GM19324 (cell line): ENCODE results near the gene MYOF.
"Not testable (repeated sequence)": the region's sequence is repeated elsewhere in the genome, so short reads cannot be mapped to it uniquely, and the experiment has no call there.

Source experiments
- ATAC-seq: cut with Tn5 transposase; IDR thresholded peaks from one replicate; pipeline ENCODE4 v1.9.1; 2021; ENCODE audit warnings: mild to moderate bottlenecking, moderate library complexity; ENCODE audit not compliant: unreplicated experiment, low FRiP score

Gene MYOF

GRCh38 chr10:93305122-93305521 lies 177.0 kb downstream of the MYOF start:
- no peak for ATAC-seq

DNA sequence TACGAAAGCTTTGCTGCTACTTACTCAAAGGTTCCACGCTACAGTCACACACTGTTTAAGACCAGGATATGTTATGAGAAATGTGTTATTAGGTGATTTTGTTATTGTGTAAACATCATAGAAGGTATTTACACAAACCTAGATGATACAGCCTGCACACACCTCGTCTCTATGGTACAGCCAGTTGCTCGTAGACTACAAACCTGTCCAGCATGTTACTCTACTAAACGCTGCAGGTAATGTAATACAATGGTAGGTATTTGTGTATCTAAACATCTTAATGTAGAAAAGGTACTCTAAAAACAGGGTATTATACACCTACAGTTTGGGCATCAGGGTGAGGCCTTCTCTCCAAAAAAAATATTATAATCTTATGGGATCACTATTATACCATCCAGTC lies 181.2 kb downstream of the MYOF start:
- ATAC-seq = no peak

DNA sequence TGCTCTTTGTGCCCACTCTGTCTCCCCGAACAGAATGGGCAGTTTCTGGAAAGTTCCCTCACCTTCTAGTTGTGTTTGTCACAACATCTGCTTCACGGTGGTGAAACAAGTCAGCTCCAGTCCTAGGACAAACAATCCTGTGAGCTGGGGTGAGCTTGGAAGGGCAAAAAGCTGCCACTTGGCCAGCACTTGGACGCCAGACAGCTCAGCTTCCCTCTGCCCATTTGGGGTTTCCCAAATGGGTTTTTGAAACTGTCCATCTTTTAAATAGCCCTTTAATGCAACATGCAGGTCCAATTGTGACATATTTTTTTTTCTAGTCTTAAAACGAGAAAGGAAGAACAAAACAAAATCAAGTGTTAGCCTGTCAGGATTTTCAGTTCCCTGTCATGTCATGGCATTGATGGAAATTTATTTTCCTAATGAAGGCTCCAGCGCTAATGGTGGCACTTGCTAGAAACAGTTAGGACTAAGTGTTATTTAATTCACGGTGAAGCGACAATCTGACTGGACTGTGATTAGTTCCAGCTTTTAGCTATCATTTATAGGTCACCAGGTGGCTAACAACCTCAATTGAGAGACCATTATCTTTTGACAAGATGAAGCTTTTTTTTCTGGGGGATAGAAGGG lies 181.7 kb downstream of the MYOF start:
- no peak for ATAC-seq

- ATAC-seq = no peak
Observed at GRCh38 chr10:93299606-93300287, 182.4 kb downstream of the MYOF start.

DNA sequence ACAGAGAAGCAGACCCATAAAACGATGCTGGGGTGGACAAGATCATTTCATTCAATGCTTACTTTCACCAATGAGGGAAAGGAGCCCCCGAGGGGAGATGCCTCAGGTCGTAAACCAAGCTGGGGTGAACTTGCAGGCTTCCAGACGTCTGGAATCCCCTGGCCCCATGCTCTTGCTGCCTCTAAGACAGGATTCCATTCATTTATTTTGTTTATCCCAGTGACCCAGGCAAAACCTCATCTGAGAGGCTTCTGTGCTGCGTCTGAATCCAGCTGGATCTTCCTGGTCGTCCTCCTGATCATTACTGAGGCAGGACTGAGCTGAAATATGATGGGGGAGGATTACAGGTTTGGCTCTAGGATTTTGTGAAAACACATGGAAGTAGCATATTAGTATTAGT lies 182.9 kb downstream of the MYOF start:
- no peak for ATAC-seq

DNA sequence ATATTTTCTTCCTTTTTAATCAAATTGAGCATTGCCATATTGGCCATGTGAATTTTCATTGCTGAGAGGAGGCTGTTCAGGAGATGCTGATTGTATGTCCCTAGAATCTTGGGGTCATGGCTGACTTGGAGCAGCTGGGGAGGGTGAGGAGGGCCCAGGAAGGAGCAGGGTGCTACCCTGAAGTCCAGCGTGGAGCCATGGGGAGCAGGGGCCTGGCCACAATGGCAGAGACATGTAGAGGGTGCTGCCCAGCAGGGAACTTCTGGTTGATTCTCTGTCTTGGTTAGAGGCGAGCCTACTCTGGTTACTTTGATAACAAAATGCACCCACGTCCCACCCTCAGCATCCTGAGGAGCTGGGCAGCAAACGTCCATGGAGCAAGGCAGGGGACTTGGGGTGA lies 186.0 kb downstream of the MYOF start:
- ATAC-seq = no peak

DNA sequence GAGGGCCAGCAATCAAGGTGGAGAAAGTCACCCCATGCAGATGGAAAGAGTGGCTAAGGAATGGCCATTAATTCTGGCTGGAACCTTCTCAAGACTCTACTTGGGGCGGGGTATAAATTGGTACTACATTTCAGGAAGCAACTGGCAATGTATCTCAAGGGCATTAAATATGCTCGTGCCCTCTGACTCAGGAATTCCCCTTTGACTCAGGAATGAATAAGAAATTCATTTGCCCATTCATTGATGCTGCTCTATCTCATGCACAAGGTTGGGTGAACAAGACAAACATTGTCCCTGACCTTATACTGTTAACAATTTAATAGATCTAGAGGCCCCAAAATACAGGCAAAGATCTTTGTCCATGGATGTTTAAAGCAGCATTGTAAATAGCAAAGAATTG lies 188.1 kb downstream of the MYOF start:
- ATAC-seq = no peak

GRCh38 chr10:93290661-93291354 lies 191.3 kb downstream of the MYOF start:
- ATAC-seq = no peak

DNA sequence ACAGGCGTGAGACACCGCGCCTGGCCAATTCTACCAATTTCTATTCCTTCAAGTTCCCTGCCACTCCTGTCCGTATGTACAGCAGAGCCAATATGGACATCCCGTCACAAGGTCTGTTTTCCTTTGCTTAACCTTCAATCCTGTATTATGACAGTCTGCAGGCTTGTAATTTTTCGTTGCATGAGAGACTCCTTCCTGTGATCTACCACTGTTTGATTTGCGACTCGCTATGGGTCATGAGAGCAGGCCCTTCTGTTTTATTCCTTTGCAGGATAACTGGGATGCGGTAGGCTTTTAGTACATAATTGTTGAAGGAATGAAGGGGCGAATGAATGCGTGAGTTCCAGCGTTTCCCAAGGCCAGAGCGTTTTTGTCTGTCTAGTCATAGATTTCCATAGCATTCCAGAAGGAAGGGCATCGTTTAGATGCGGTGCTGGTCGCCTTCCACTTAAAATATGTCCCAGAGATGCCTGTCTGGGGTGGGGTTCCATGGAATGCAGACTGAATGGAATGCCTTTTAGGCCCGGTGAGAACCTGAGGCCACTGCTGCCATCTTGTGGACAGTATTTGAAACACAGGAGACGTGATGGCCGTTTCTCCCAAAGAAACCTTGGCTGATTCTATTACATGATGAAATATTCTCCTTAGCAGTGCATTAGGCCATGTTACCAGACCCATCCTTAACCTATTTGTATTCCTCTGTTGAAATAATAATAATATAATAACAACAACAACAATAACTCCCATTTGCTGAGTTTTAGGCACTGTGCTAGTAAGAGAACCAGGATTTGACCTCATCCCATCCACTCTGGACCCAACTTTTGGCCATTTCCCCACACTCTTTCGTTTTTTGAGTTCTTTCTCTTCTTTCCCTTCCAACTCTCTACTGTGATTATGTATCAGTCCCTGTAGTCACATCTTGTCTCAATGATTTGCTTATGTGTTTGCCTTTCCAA lies 193.2 kb downstream of the MYOF start:
- ATAC-seq = no peak

- no peak for ATAC-seq
Observed at GRCh38 chr10:93287775-93288174, 194.4 kb downstream of the MYOF start.

GRCh38 chr10:93284246-93284645 lies 197.9 kb downstream of the MYOF start:
- not testable (repeated sequence) for ATAC-seq

- no peak for ATAC-seq
Observed at GRCh38 chr10:93281367-93281720, 200.8 kb downstream of the MYOF start.

DNA sequence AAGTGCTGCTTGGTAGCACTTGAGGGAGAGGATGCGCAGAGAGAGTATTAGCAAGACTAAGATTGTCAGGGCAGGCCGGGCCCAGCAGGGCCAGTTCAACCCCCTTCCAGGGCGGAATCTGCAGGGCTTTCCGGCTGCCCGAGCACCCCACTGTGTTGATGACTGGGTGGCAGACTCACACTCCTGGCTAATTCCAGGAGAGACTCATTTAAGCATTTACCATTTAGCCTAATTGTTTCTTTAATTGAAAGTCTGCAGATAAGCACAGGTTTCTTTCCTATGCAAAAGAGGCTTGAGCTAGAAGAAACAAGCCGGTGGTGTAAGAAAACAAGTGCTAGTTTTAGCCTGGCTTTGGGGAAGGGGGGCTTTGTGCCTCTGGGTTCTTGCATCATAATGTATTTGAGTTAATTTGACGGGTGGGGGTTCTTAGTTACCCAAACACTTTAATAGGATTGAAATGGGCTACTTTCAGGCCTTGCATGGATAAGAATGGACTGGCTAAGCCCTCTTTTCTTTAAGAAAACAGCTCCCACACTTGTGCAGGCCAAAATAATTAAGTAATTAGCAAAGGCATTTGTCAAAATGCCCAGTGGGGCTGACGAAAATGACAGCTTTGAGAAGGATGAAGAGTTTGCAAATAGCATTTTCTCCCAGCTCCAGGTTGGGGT lies 201.3 kb downstream of the MYOF start:
- ATAC-seq = no peak

GRCh38 chr10:93280121-93280698 lies 201.9 kb downstream of the MYOF start:
- ATAC-seq = no peak

GRCh38 chr10:93277360-93277759 lies 204.8 kb downstream of the MYOF start:
- ATAC-seq = no peak

DNA sequence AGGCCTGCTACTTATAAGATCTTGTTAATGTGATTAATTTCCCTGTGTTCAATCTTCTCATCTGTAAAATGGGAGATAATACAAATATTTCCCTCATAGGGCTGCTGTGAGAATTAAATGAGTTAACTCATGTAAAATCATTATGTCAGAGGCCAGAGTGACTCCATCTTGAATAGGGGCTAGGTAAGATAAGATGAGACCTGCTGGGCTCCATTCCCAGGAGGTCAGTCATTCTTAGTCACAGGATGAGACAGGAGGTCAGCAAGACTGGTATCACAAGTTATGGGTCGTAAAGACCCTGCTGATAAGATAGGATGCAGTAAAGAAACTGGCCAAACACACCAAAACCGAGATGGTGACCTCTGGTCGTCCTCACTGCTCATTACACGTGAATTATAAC lies 207.7 kb downstream of the MYOF start:
- ATAC-seq = no peak

GRCh38 chr10:93272884-93273675 lies 209.1 kb downstream of the MYOF start:
- ATAC-seq = no peak

DNA sequence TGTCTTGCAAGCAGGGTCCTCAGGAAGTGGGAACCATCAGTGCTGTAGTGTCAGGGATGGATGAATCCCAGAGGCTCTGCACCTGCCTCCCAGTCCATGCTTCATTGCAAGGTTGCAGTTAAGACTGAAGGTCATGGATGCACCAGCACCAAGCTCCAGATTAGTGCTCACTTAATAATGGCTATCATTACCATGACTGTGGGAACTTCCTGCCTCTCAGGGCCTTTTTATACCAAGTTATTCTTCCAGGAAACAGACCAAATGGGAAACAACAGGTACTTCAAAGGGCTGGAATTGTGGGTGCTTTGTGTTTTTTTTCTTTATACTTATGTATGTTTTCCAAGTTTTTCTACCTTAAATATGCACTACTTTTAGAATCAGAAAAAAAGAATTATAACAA lies 210.8 kb downstream of the MYOF start:
- no peak for ATAC-seq

DNA sequence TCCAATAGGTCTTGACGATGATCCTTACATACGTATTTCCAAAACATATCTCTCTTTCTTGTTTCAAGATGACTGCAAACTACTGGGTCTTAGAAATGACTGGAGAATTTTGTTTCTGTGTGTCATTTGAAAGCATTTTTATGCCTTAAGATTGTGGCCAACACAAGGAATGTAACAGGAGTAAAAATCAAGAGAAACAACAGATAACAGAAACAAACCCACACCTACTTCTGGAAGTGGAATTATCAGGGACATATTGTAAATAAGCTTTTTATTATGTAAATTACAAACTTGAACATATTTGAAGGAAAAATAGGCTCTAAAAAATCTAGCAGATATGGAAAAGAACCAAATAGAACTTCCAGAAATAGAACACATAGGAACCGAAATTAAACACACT lies 212.9 kb downstream of the MYOF start:
- ATAC-seq = no peak
